ENCODE measurements around the gene FYN. TPM values are rescaled to one million over a fixed set of nuclear protein-coding genes. Genes with fewer than 3 reads are reported as not detected.

The FYN gene
- polyA plus RNA-seq, 2 of the 4 experiments (the other 2 are of a cell fraction): 3.5 to 3.7 TPM

DNA sequence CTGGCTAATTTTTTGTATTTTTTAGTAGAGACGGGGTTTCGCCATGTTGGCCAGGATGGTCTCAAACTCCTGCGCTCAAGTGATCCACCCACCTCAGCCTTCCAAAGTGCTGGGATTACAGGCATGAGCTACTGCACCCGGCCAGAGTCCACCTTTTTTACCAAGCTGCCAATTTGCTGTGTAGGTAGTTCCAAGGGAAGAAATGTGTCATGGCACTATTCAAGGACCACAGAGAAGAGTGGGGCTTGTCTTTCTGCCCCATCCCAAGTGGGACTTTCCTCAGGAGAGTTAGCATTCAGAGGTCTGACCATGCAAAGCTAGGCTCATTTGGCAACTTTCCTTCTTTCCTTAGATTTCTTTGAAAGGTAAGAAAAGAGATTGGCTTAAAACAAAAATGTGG is 155.6 kb downstream of the FYN start:
- POLR2A ChIA-PET: no interaction called here
- CTCF ChIA-PET: interaction anchor here (0.7 to 1.1 kb wide), 2 partner anchors 9 to 325 kb away, joined by 3 to 9 read pairs; no protein-coding TSS in a partner anchor

DNA sequence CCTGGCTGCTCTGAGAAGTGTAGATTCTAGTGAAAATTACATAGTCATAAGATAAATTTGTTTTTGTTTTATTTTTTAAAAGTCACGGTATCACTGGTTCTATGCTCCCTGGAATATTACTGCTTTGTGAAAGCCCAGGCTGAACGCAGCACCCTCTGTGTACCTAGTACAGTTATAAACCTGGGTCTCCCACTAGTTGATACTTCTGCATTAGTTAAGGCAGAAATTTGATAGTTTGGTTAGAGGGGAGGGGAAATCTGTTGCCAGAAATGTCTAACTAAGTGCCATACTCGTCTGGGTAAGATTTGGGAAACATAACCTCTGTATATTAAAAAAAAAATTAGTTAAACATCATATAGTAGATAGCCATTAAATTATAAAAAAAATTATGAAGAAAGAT is 156.9 kb downstream of the FYN start:
- DNase-seq (ENCODE audit: low read depth in 1 of 2, low spot score in 1 of 2) (no peak), ATAC-seq (no peak), FAIRE-seq (no peak)
- no peak overlapping the region for H3K4me2 ChIP-seq
- no peak overlapping the region for H3K27ac ChIP-seq
- no peak overlapping the region for H3K4me3 ChIP-seq
- H3K4me1 ChIP-seq: no peaks in the 10 kb centered on the region
- TF ChIP-seq RARB (CRISPR knock-in tag; IDR thresholded peaks at IDR 0.05) (no peak), JUNB (IDR thresholded peaks at IDR 0.05) (no peak), PHF8 (IDR thresholded peaks at IDR 0.05; ENCODE audit: borderline replicate concordance, low read depth) (no peak)
- no peaks in the 10 kb centered on the region for H3K9me3 ChIP-seq
- WGBS (ENCODE audit: missing lambda C conversion rate): 54% methylated on average over 3 of the region's 3 CpGs
- ChIA-PET POLR2A (no interaction called here), CTCF (no interaction called here)

More for the DNA sequence above, 155.6 kb downstream of the FYN start:
- TF ChIP-seq HOXA7 (CRISPR knock-in tag; IDR thresholded peaks at IDR 0.05): no peak
- TF ChIP-seq POLR2AphosphoS2 (conservative IDR thresholded peaks at IDR 0.05; ENCODE audit: low read length): no peak
- TF ChIP-seq MAZ (IDR thresholded peaks at IDR 0.05; ENCODE audit: borderline replicate concordance, low read depth, low read length): no peak
- no peak for TF ChIP-seq RNF2 (IDR thresholded peaks at IDR 0.05; ENCODE audit: borderline replicate concordance, low read depth)
- TF ChIP-seq ZC3H11A (IDR thresholded peaks at IDR 0.05): no peak
- no peak for TF ChIP-seq ZSCAN20 (CRISPR knock-in tag; IDR thresholded peaks at IDR 0.05)
- no peak for TF ChIP-seq TFCP2L1 (CRISPR knock-in tag; IDR thresholded peaks at IDR 0.05)
- no peak for TF ChIP-seq EHMT2 (IDR thresholded peaks at IDR 0.05; ENCODE audit: low read depth)
- no peak for TF ChIP-seq FOSB (CRISPR knock-in tag; IDR thresholded peaks at IDR 0.05)
- no peak for TF ChIP-seq RFX5 (IDR thresholded peaks at IDR 0.05)
- no peak for TF ChIP-seq KDM5A (IDR thresholded peaks at IDR 0.05)
- Histone ChIP-seq H3K9me3 (no peaks in the 10 kb centered on the region), H3K4me3 (no peak overlapping the region), H3K4me2 (no peak overlapping the region), H3K4me1 (peaks cover 7% of the 10 kb centered on the region; the same call in 1 of the 3 replicates), H3K27ac (no peak overlapping the region)
- FAIRE-seq: no peak
- WGBS (ENCODE audit: missing lambda C conversion rate): 90% methylated on average over 4 of the region's 4 CpGs
- no peak for ATAC-seq
- no peak for DNase-seq (ENCODE audit: low read depth in 1 of 2, low spot score in 1 of 2)

DNA sequence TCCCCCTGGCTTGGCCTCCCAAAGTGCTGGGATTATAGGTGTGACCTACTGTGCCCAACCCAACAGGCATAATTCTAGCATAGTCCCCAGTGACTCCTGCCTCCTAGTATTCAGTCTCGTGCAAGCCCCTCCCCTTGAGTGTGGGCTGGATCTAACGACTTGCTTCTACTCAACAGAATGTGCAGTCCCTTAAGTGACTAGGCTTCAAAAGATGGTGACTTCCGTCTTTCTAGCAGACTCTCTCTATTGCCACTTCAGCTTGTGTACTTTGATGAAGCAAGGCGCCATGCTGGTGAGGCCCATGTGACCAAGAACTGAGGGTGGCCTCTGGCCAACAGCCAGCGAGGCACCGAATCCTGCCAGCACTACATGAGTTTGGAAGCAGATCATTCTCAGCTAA is 157.9 kb downstream of the FYN start:
- no peak for FAIRE-seq
- no peak overlapping the region for H3K27ac ChIP-seq
- no peaks in the 10 kb centered on the region; the same call in 2 of the 3 replicates for H3K4me1 ChIP-seq
- H3K4me2 ChIP-seq: no peak overlapping the region
- H3K9me3 ChIP-seq: no peaks in the 10 kb centered on the region
- no peak for TF ChIP-seq CHD2 (IDR thresholded peaks at IDR 0.05; ENCODE audit: low read length, partially characterized antibody)
- no peak for TF ChIP-seq TP53 (CRISPR knock-in tag; IDR thresholded peaks at IDR 0.05)
- TF ChIP-seq, protein P1, sequence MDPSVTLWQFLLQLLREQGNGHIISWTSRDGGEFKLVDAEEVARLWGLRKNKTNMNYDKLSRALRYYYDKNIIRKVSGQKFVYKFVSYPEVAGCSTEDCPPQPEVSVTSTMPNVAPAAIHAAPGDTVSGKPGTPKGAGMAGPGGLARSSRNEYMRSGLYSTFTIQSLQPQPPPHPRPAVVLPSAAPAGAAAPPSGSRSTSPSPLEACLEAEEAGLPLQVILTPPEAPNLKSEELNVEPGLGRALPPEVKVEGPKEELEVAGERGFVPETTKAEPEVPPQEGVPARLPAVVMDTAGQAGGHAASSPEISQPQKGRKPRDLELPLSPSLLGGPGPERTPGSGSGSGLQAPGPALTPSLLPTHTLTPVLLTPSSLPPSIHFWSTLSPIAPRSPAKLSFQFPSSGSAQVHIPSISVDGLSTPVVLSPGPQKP (IDR thresholded peaks at IDR 0.05; ENCODE audit: low read depth, low read length): no peak
- TF ChIP-seq, protein P2, sequence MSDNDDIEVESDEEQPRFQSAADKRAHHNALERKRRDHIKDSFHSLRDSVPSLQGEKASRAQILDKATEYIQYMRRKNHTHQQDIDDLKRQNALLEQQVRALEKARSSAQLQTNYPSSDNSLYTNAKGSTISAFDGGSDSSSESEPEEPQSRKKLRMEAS (IDR thresholded peaks at IDR 0.05): no peak
- no peak for TF ChIP-seq NPAS2 (CRISPR knock-in tag; IDR thresholded peaks at IDR 0.05; ENCODE audit: borderline replicate concordance)
- TF ChIP-seq POLR2A (IDR thresholded peaks at IDR 0.05; ENCODE audit: low read length): no peak
- TF ChIP-seq EHF (CRISPR knock-in tag; IDR thresholded peaks at IDR 0.05): no peak
- TF ChIP-seq CBX8 (IDR thresholded peaks at IDR 0.05): no peak
- TF ChIP-seq MAZ (IDR thresholded peaks at IDR 0.05; ENCODE audit: borderline replicate concordance, low read depth, low read length): no peak
- TF ChIP-seq, protein P3, sequence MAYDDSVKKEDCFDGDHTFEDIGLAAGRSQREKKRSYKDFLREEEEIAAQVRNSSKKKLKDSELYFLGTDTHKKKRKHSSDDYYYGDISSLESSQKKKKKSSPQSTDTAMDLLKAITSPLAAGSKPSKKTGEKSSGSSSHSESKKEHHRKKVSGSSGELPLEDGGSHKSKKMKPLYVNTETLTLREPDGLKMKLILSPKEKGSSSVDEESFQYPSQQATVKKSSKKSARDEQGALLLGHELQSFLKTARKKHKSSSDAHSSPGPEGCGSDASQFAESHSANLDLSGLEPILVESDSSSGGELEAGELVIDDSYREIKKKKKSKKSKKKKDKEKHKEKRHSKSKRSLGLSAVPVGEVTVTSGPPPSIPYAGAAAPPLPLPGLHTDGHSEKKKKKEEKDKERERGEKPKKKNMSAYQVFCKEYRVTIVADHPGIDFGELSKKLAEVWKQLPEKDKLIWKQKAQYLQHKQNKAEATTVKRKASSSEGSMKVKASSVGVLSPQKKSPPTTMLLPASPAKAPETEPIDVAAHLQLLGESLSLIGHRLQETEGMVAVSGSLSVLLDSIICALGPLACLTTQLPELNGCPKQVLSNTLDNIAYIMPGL (CRISPR knock-in tag; IDR thresholded peaks at IDR 0.05; ENCODE audit: borderline replicate concordance): no peak
- TF ChIP-seq NR3C1 (IDR thresholded peaks at IDR 0.05): no peak
- TF ChIP-seq, protein P4, sequence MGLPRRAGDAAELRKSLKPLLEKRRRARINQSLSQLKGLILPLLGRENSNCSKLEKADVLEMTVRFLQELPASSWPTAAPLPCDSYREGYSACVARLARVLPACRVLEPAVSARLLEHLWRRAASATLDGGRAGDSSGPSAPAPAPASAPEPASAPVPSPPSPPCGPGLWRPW (IDR thresholded peaks at IDR 0.05): no peak
- TF ChIP-seq, protein P5, sequence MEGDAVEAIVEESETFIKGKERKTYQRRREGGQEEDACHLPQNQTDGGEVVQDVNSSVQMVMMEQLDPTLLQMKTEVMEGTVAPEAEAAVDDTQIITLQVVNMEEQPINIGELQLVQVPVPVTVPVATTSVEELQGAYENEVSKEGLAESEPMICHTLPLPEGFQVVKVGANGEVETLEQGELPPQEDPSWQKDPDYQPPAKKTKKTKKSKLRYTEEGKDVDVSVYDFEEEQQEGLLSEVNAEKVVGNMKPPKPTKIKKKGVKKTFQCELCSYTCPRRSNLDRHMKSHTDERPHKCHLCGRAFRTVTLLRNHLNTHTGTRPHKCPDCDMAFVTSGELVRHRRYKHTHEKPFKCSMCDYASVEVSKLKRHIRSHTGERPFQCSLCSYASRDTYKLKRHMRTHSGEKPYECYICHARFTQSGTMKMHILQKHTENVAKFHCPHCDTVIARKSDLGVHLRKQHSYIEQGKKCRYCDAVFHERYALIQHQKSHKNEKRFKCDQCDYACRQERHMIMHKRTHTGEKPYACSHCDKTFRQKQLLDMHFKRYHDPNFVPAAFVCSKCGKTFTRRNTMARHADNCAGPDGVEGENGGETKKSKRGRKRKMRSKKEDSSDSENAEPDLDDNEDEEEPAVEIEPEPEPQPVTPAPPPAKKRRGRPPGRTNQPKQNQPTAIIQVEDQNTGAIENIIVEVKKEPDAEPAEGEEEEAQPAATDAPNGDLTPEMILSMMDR (IDR thresholded peaks at IDR 0.05): no peak
- TF ChIP-seq, protein P6, sequence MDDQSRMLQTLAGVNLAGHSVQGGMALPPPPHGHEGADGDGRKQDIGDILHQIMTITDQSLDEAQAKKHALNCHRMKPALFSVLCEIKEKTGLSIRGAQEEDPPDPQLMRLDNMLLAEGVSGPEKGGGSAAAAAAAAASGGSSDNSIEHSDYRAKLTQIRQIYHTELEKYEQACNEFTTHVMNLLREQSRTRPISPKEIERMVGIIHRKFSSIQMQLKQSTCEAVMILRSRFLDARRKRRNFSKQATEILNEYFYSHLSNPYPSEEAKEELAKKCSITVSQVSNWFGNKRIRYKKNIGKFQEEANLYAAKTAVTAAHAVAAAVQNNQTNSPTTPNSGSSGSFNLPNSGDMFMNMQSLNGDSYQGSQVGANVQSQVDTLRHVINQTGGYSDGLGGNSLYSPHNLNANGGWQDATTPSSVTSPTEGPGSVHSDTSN (IDR thresholded peaks at IDR 0.05): no peak
- TF ChIP-seq KDM1A (IDR thresholded peaks at IDR 0.05; ENCODE audit: low read depth): no peak
- no peak for TF ChIP-seq GATA3 (IDR thresholded peaks at IDR 0.05; ENCODE audit: borderline replicate concordance)
- no peak for TF ChIP-seq FOSL2 (IDR thresholded peaks at IDR 0.05)
- no peak for TF ChIP-seq FOSL2 (CRISPR knock-in tag; IDR thresholded peaks at IDR 0.05)
- no peak for ATAC-seq
- CTCF ChIA-PET: no interaction called here
- H3K4me3 ChIP-seq: no peak overlapping the region
- POLR2A ChIA-PET: no interaction called here
- WGBS (ENCODE audit: missing lambda C conversion rate): 80% methylated on average over 6 of the region's 6 CpGs
- DNase-seq (ENCODE audit: low read depth in 1 of 2, low spot score in 1 of 2): no peak
